Psoas muscle (tissue), 8 donors: ENCODE data around the gene KIAA1217. TPM values are rescaled to one million over a fixed set of nuclear protein-coding genes. Genes with fewer than 3 reads are reported as not detected.
A peak's percentile ranks its signal among the peaks of the same experiment; 100 is the strongest.

Experiments used
- ATAC-seq, 4 donors: fragments of 200-7000 bp; cut with Tn5 transposase; one replicate each; pipeline ENCODE4 v1.9.1; 2020; ENCODE audit warnings: moderate library complexity in 3 of 4, mild to moderate bottlenecking in 2 of 4
- DNase-seq, 2 donors: peaks; one replicate each; pipeline ENCODE4 v3.0.0-alpha.2; 2020
- H3K27ac ChIP-seq: fragments of 200-600 bp; one replicate; pipeline ENCODE4 v1.8.0; 2022
- H3K27me3 ChIP-seq, 3 donors: fragments of 200-600 bp in 1 of 3; one replicate each; pipeline versions ENCODE4 v1.6.1 to v1.8.0; 2013 to 2022; ENCODE audit warnings: low read length in 2 of 3, mild to moderate bottlenecking in 2 of 3, moderate library complexity in 1 of 3; ENCODE audit not compliant: insufficient read depth in 3 of 3
- H3K36me3 ChIP-seq, 2 donors: fragments of 200-600 bp in 1 of 2; one replicate each; pipeline versions ENCODE4 v1.6.1 to v1.8.0; 2013 to 2022; ENCODE audit warnings: low read depth in 1 of 2, mild to moderate bottlenecking in 1 of 2, moderate library complexity in 1 of 2; ENCODE audit not compliant: insufficient read depth in 1 of 2
- H3K4me1 ChIP-seq: fragments of 200-600 bp; one replicate; pipeline ENCODE4 v1.8.0; 2022
- H3K4me3 ChIP-seq: fragments of 200-600 bp; one replicate; pipeline ENCODE4 v1.8.0; 2022; ENCODE audit warnings: mild to moderate bottlenecking
- H3K9me3 ChIP-seq: fragments of 200-600 bp; one replicate; pipeline ENCODE4 v1.8.0; 2022
- CTCF ChIP-seq: fragments of 200-600 bp; IDR thresholded peaks from one replicate; pipeline ENCODE4 v1.8.0; 2022; ENCODE audit warnings: antibody characterized with exemption
- WGBS, 3 donors: extraction: QIAGEN DNeasy Blood & Tissue Kit; methylation state at CpG; one replicate each; pipeline versions ENCODE4 v1.1.6 to v1.1.7; 2013; 5-methylcytosine and 5-hydroxymethylcytosine counted together
- intact Hi-C, 2 donors: fragments of 100-400 bp; cut with DNase I; formaldehyde crosslinking; loops; one replicate each; pipeline versions ENCODE4 v1.11.0 to v1.14.2; 2022
- polyA plus RNA-seq, 3 donors: library from polyadenylated mRNA; stranded (reverse); fragments of 200-250 nt; gene quantifications; one replicate each; pipeline ENCODE4 v1.2.3, GENCODE V29; 2013
- total RNA-seq, 4 donors: library from RNA; stranded (reverse); fragmentation: NEBNext Ultra II Directional in 2 of 4; extraction: Animal tissue kit (Norgen Biotek cat#: 25700) in 2 of 4; gene quantifications; one replicate each; pipeline versions ENCODE4 v1.2.1 to v1.2.4, GENCODE V29; 2021 to 2023
- donor health status: healthy with polysubstance abuse.
- donor health status: DM: no; HTN: no; CAD: no; lungs with moderate emphysema.
- donor health status: Bipolar disorder and iron deficiency.
- donor health status: healthy.
- donor health status: DM: yes; HTN: yes; CAD: no.
- donor health status: DM: no; HTN: no; CAD: no.
- donor health status: DM: no; HTN: no; CAD: no.
- donor health status: DM: yes; HTN: yes; CAD: no.

KIAA1217 gene
- total and polyA plus RNA-seq, 7 donors: 8.9 to 169 (median 65.9) TPM

GRCh38 chr10:24235471-24235870 is 26.5 kb downstream of the KIAA1217 start:
- Histone ChIP-seq H3K36me3 (peaks cover 0 to 5% of the 10 kb centered on the region in 2 donors), H3K9me3 (no peaks in the 10 kb centered on the region), H3K27ac (peak overlapping the region; percentile 78), H3K4me1 (peaks cover 54% of the 10 kb centered on the region), H3K27me3 (no peaks in the 10 kb centered on the region), H3K4me3 (no peak overlapping the region)
- intact Hi-C loops: no loop called here
- DNase-seq (no peak), ATAC-seq (no peak)
- TF ChIP-seq CTCF: no peak
- 86 to 88% (median 88%) methylated on average over 7 of the region's 7 CpGs for WGBS, 3 donors

- Histone ChIP-seq H3K4me1 (peaks cover 78% of the 10 kb centered on the region), H3K27ac (peak overlapping the region; percentile 78), H3K4me3 (peak overlapping the region; percentile 1), H3K36me3 (no peaks in the 10 kb centered on the region), H3K9me3 (no peaks in the 10 kb centered on the region), H3K27me3 (no peaks in the 10 kb centered on the region)
- ATAC-seq (peak in 2 of 4 donors; percentile 45 to 60), DNase-seq (no peak)
- 38 to 63% (median 38%) methylated on average over 9 of the region's 9 CpGs for WGBS, 3 donors
- intact Hi-C loops: no loop called here
- TF ChIP-seq CTCF: no peak
Observed at GRCh38 chr10:24237801-24238395, 29.0 kb downstream of the KIAA1217 start.

GRCh38 chr10:24238519-24239247 is 29.7 kb downstream of the KIAA1217 start:
- Histone ChIP-seq H3K36me3 (no peaks in the 10 kb centered on the region), H3K4me3 (peak overlapping the region; percentile 1), H3K27me3 (no peaks in the 10 kb centered on the region), H3K27ac (peak overlapping the region; percentile 78), H3K4me1 (peaks cover 75% of the 10 kb centered on the region), H3K9me3 (no peaks in the 10 kb centered on the region)
- DNase-seq (no peak), ATAC-seq (peak in 1 of 4 donors; percentile 5)
- no peak for TF ChIP-seq CTCF
- intact Hi-C loops: no loop called here
- 36 to 48% (median 42%) methylated on average over 13 of the region's 13 CpGs for WGBS, 3 donors

- 68 to 73% (median 72%) methylated on average over 10 of the region's 10 CpGs for WGBS, 3 donors
- peaks cover 74% of the 10 kb centered on the region for H3K4me1 ChIP-seq
- no peaks in the 10 kb centered on the region for H3K9me3 ChIP-seq
- ATAC-seq (no peak), DNase-seq (no peak)
- intact Hi-C loops: loop anchor here in 1 of 2 donors (5.0 kb wide), 1 partner anchor 123 kb away; no protein-coding TSS in a partner anchor
- H3K36me3 ChIP-seq: no peaks in the 10 kb centered on the region
- H3K27me3 ChIP-seq: no peaks in the 10 kb centered on the region
- H3K27ac ChIP-seq: peak overlapping the region; percentile 78
- TF ChIP-seq CTCF: no peak
- no peak overlapping the region for H3K4me3 ChIP-seq
Observed at GRCh38 chr10:24239289-24240040, 30.5 kb downstream of the KIAA1217 start.
